Renal pelvis (tissue), 4 donors: Measurements from ENCODE around the gene SLC38A6. TPM values are rescaled to one million over a fixed set of nuclear protein-coding genes. Genes with fewer than 3 reads are reported as not detected.
A peak's percentile ranks its signal among the peaks of the same experiment; 100 is the strongest.
"Not testable (repeated sequence)": the region's sequence is repeated elsewhere in the genome, so short reads cannot be mapped to it uniquely, and the experiment has no call there.

Experiments
- DNase-seq: peaks from one replicate; pipeline ENCODE4 v3.0.0-alpha.2; 2013
- polyA plus RNA-seq, 3 donors: library from polyadenylated mRNA; unstranded; fragments of 120-200 nt; gene quantifications; one replicate each; pipeline ENCODE4 v1.2.1, GENCODE V29; 2013; ENCODE audit not compliant: insufficient read length in 3 of 3

Gene SLC38A6
- polyA plus RNA-seq, 3 donors = 17.3 to 28.7 (median 22.7) TPM

GRCh38 chr14:61048640-61049039 lies 67.6 kb downstream of the SLC38A6 start:
- DNase-seq = no peak

DNA sequence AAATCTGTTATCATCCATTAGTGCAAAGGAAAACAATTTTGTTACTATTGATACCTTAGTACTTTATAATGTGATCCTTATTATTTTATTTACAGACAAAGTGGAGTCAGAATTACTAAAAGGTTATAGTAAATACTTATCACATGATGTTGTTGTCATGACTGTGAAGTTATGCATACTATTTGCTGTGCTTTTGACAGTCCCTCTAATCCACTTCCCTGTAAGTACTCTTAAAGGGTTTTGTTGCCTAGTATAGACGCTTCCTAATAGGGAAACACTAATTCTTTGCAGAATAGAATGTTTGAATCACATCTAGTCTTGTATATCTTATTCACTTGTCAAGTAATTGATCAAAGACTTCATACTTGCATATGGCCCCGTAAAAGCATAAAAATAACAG lies 69.4 kb downstream of the SLC38A6 start:
- no peak for DNase-seq

- DNase-seq = no peak
Observed at GRCh38 chr14:61051051-61051450, 70.0 kb downstream of the SLC38A6 start.

GRCh38 chr14:61051621-61052020 lies 70.6 kb downstream of the SLC38A6 start:
- DNase-seq = no peak

DNA sequence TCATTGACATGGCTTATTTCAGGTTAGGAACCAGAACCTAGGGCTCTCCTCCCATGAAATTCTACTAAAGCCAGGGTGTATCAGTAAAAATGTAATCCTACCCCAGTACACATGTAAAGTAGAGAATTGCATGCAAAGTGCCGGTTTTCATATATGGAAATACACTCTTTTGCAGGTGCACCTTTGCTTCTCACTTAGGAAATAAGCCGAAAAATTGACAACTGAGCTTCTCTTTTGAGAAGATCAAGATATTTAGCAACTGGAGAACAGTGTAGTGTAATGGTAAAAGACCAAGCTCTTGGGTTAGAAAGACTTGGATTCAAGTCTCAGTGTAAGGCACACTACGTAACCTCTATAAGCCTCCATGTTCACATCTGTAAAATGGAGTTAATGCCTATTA lies 82.4 kb downstream of the SLC38A6 start:
- DNase-seq = no peak

- no peak for DNase-seq
Observed at GRCh38 chr14:61064210-61064609, 83.2 kb downstream of the SLC38A6 start.

DNA sequence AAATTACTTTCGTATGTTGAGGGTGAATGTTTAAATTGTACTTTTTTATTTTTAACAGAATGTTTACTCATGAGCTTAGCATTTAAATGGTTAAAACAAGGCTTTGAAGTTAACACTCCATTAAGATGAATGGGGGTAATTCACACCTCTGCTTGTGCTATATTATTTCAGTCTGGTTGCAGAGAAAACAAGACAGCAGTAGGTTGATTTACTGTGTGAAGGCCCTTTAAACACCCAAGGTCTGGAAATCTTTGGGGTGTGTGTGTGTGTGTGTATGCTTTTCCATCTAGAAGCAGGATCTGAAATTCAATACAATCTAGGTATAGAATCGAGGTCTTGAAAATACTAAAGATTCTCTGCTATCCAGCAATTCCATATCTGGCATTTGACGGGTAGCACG lies 83.8 kb downstream of the SLC38A6 start:
- peak; percentile 60 for DNase-seq

DNA sequence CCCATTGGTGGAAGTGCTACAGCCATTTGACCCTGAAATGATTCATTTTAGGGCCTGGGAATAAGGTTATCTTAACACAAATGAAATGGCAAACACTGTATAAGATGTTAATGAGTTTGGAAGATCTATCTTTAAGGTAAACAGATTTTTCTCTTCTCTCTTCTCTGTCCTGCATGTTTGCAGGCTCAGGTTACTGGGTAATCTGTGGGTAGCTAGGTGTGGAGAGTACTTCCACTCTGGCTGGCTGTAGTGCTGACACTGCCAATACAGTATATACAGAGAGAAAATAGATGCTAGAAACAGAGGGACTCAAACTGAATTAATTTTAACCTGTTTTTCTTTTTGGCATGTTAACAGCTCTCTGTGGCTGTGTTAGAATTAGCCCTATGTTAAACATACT lies 84.6 kb downstream of the SLC38A6 start:
- peak; percentile 30 for DNase-seq

DNA sequence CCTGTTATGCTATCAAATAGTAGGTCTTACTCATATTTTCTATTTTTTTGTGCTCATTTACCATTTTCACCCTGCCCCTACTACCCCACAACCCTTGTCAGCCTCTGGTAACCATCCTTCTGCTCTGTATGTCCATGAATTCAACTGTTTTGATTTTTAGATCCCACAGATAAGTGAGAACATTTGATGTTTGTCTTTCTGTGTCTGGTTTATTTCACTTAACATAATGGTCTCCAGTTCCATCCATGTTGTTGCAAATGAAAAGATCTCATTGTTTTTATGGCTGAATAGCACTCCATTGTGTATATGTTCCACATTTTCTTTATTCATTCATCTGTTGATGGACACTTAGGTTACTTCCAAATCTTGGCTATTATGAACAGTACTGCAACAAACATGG lies 91.4 kb downstream of the SLC38A6 start:
- not testable (repeated sequence) for DNase-seq

DNA sequence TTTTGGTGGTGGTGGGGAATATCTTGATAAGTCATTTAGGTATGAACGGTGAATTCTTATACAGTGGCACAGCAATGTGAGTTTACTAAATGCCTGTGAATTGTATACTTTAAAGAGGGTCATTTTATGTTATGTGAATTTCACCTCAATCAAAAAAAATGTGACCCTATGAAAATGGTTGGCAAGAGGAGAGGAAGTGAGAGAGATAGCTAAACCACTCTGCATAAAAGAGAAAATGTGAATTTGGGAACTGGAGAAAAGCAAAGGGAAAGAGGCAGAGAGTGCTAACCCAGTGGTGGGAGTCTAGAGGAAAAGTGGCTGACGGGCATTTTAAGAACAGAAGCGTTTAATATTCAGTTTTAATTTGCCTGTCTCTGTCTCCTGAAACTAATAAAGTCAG lies 93.8 kb downstream of the SLC38A6 start:
- DNase-seq = no peak

DNA sequence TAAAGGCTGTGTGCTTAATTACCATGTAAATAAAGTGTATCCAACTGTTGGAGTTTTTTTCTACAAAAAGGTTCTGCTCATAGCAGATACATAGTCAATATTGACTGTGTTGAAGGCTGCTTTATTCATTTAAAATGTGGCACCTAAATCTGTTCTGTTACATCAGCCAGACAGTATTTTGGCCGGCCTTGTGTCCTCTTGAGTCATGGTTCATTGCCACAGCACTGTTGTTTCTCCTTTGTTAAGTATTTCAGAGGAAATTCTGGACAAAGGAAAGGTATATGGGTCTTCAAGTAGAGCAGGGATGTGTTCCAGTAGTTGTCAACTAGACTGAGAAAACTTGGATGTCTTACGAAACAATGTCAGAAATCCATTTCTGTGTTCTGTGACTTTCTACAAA lies 95.5 kb downstream of the SLC38A6 start:
- no peak for DNase-seq

GRCh38 chr14:61077437-61077836 lies 96.4 kb downstream of the SLC38A6 start:
- no peak for DNase-seq

- DNase-seq = no peak
Observed at GRCh38 chr14:61077951-61078720, 97.1 kb downstream of the SLC38A6 start.

GRCh38 chr14:61080591-61081010 lies 99.6 kb downstream of the SLC38A6 start:
- no peak for DNase-seq

DNA sequence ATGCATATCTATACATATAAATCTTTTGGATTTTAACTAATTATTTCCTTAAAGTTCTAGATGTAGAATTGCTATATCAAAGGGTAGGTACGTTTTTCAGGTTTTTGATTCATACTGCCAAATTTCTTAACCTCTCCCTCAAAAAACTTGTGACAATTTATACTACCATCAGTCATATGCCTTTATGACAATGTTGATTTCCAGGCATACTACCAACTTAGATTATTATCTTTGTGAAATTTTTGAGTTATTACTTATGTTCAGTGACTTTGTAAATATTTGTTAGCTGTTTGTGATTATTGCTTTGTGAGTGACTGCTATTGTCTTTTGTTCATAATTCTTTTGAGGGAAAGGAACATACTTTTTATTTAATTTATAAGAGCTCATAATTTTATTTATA lies 107.0 kb downstream of the SLC38A6 start:
- DNase-seq = no peak

DNA sequence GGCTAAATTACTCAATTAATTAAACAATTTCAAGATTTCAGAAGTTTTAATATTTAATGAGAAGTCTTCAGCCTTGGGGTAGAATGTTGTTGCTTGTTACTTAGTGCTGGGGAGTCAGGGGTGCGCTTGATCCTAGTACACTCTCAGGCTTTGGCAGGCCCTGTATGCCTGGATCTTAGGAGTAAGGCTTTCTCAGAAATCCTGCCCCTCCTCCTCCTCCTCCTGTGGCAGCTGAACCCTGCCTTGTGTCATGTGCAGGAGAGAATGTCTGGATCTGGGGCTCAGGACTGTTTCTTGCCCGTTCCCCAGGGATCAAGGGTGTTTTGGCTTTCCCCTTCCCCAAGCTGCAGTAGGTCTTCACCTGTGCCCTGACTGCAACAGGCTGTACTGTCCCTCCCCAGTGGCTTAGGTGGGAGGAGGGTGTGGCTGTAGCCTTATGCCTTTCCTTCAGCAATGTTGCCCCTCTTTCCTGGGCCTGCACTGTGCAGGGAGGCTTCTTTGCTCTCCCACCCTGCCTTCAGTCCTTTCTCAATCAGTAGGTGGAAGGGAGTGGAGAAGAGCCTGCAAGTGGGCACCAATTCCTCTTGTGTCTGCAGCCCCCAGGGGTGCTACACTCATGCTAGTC lies 108.2 kb downstream of the SLC38A6 start:
- no peak for DNase-seq

DNA sequence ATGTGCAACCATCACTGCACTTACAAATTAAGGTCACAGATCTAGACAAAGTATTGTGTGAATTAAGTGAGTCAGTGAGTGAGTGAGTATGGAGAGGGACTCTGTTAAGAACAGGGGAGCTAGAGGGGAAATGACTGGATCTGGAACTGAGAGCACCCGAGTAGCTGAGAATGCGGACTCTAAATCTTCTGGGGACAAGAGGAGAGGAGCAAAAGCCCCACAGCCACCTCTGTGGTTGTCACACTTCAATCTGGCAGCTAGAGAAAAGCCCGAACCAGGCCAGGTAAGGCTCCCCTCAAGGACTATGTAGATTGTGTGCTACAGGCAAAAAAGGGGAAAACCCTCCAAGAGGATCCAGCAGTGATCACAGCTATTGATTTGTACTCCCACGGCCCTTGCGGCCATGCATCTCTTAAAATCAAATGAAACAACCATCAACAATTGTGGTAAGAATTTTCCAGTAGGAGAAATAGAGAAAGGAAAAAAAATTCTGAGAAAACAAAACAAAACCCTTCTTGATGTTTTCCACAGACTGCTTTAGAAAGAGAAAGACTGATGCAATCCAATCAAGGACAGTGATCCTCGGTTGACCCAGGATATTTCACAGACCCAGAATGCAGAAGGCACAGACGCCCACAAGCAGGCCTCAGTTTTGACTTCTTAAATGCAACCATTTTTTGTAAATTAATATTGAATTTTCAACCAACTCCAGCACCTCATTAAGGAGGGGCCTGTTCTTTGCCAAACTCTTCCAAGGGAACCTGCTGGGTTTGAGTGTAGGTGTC lies 109.6 kb downstream of the SLC38A6 start:
- no peak for DNase-seq

- DNase-seq = no peak
Observed at GRCh38 chr14:61091657-61092273, 110.7 kb downstream of the SLC38A6 start.

- not testable (repeated sequence) for DNase-seq
Observed at GRCh38 chr14:61098096-61098495, 117.1 kb downstream of the SLC38A6 start.

- no peak for DNase-seq
Observed at GRCh38 chr14:61098721-61099120, 117.7 kb downstream of the SLC38A6 start.

DNA sequence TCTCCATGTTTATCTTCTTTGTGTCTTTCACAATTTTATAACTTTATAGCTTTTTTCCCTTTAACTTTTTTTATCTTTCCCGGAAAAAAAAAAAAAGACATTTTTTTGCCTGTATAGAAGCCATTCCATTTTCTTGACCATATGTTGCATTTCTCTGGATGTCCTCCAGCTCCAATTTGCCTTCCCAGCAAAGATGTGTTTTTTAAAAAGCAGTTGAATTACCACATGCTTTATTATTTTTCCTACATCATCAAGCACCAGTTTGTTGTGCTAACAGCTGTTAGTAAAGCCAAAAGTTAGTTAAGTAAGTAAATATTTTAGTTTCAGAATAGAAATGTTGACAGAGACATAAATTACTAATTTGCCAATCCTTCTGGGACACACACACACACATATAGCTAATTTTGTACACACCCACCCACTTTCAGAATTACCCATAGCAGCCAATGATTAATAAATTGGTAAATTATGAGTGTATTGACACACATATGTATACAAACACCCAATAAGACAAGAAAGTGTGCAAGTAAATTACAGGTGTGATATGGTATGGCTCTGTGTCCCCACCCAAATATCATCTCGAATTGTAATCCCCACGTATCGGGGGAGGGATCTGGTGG lies 118.3 kb downstream of the SLC38A6 start:
- peak; percentile 20 for DNase-seq
